ENCODE measurements around the gene SPX.
A peak's percentile ranks its signal among the peaks of the same experiment; 100 is the strongest.

SPX gene

GRCh38 chr12:21526053-21526452 lies at the start of gene SPX:
TSS of gene SPX (plus strand) at chr12:21526296. CDS start at chr12:21526473, 177 bp downstream.
- DNase-seq: no peak

- no peak for DNase-seq
These were observed 49.1 kb upstream of the SPX start for GRCh38 chr12:21476949-21477348.

GRCh38 chr12:21478756-21479455 lies 47.2 kb upstream of the SPX start:
- no peak for DNase-seq

- no peak for DNase-seq
These were observed 42.6 kb upstream of the SPX start for GRCh38 chr12:21483531-21483930.

GRCh38 chr12:21485998-21486397 lies 40.1 kb upstream of the SPX start:
- DNase-seq: no peak

- DNase-seq: no peak
These were observed 26.3 kb upstream of the SPX start for GRCh38 chr12:21499765-21500164.

GRCh38 chr12:21500786-21501257 lies 25.3 kb upstream of the SPX start:
- no peak for DNase-seq

- DNase-seq: peak; percentile 95
These were observed 24.6 kb upstream of the SPX start, which contains the start of the genes GOLT1B and RECQL for GRCh38 chr12:21501258-21502163. TSS of gene GOLT1B (plus strand) at chr12:21501789. CDS start at chr12:21501924, 135 bp downstream. TSS of gene RECQL (minus strand) at chr12:21501635. CDS start at chr12:21499570, 2,065 bp downstream.

- peak; percentile 41 for DNase-seq
These were observed 24.0 kb upstream of the SPX start for GRCh38 chr12:21502164-21502496.

- no peak for DNase-seq
These were observed 23.2 kb upstream of the SPX start for GRCh38 chr12:21502872-21503271.

- DNase-seq: no peak
These were observed 20.2 kb upstream of the SPX start for GRCh38 chr12:21505888-21506287.

- DNase-seq: no peak
These were observed 18.2 kb upstream of the SPX start for GRCh38 chr12:21507849-21508248.

- peak; percentile 38 for DNase-seq
These were observed 16.3 kb upstream of the SPX start for GRCh38 chr12:21509768-21510167.

- DNase-seq: no peak
These were observed 9.8 kb upstream of the SPX start for GRCh38 chr12:21516281-21516680.

GRCh38 chr12:21518451-21518850 lies 7.6 kb upstream of the SPX start:
- DNase-seq: no peak

GRCh38 chr12:21521541-21521940 lies 4.6 kb upstream of the SPX start:
- DNase-seq: no peak

- DNase-seq: no peak
These were observed 2.9 kb upstream of the SPX start for GRCh38 chr12:21523148-21523547.

GRCh38 chr12:21526721-21527345 lies 737 bp downstream of the SPX start:
- DNase-seq: no peak

GRCh38 chr12:21527451-21528180 lies 1.5 kb downstream of the SPX start:
- DNase-seq: peak; percentile 57

- no peak for DNase-seq
These were observed 2.9 kb downstream of the SPX start for GRCh38 chr12:21528953-21529352.

- DNase-seq: no peak
These were observed 3.4 kb downstream of the SPX start for GRCh38 chr12:21529456-21529855.

- DNase-seq: no peak
These were observed 12.1 kb downstream of the SPX start for GRCh38 chr12:21538061-21538653.
